ENCODE data around the gene C1orf232.

DNA sequence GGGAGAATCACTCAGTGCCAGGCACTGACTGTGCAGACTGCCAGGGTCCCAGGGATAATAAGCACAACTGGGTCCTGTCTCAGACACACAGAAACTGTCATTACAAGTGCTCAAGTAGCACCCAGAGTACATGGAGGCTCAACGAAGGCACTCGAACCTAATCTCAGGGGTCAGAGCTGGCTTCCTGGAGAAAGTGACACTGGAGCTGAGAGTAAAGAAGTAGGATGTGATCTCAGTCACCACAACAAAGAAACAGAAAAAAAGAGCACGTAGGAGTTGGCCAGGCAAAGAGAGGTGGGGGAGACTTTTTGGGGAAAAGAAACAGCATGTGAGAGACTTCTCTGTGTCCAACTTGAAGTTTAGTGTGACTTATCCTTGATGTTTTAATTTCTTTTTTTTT lies 23.0 kb upstream of the C1orf232 start:
- TF ChIP-seq, protein P1, sequence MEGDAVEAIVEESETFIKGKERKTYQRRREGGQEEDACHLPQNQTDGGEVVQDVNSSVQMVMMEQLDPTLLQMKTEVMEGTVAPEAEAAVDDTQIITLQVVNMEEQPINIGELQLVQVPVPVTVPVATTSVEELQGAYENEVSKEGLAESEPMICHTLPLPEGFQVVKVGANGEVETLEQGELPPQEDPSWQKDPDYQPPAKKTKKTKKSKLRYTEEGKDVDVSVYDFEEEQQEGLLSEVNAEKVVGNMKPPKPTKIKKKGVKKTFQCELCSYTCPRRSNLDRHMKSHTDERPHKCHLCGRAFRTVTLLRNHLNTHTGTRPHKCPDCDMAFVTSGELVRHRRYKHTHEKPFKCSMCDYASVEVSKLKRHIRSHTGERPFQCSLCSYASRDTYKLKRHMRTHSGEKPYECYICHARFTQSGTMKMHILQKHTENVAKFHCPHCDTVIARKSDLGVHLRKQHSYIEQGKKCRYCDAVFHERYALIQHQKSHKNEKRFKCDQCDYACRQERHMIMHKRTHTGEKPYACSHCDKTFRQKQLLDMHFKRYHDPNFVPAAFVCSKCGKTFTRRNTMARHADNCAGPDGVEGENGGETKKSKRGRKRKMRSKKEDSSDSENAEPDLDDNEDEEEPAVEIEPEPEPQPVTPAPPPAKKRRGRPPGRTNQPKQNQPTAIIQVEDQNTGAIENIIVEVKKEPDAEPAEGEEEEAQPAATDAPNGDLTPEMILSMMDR (IDR thresholded peaks at IDR 0.05), result no peak
- TF ChIP-seq EP300 (IDR thresholded peaks at IDR 0.05; ENCODE audit: low read depth), result no peak

All from transverse colon (tissue), 3 donors.